Loucy (cell line): ENCODE results near the gene SLC5A12.

Experiments
- H2AFZ ChIP-seq: fragments of 200-600 bp; sonication (generic); 2 replicates; pipeline ENCODE4 v1.6.0; 2016; ENCODE audit warnings: antibody characterized with exemption, mild to moderate bottlenecking, low read length, moderate library complexity
- H3F3A ChIP-seq: fragments of 200-600 bp; 2 replicates; pipeline ENCODE4 v1.6.0; 2016; ENCODE audit warnings: antibody characterized with exemption, low read depth, mild to moderate bottlenecking
- H3K27me3 ChIP-seq: fragments of 200-600 bp; sonication (generic); 2 replicates; pipeline ENCODE4 v1.6.1; 2014; ENCODE audit warnings: low read length, mild to moderate bottlenecking; ENCODE audit not compliant: insufficient read depth, poor library complexity, severe bottlenecking
- H3K36me3 ChIP-seq: fragments of 200-600 bp; sonication (generic); 2 replicates; pipeline ENCODE4 v1.6.1; 2016; ENCODE audit warnings: low read length; ENCODE audit not compliant: insufficient read depth
- H3K4me1 ChIP-seq: fragments of 200-600 bp; sonication (generic); 2 replicates; pipeline ENCODE4 v1.5.1; 2014; ENCODE audit warnings: low read length, mild to moderate bottlenecking; ENCODE audit not compliant: insufficient read depth, poor library complexity, severe bottlenecking
- H3K4me2 ChIP-seq: fragments of 200-600 bp; sonication (generic); 2 replicates; pipeline ENCODE4 v1.6.0; 2014; ENCODE audit warnings: antibody characterized with exemption, low read length, low read depth, mild to moderate bottlenecking; ENCODE audit not compliant: poor library complexity, severe bottlenecking
- H3K4me3 ChIP-seq: fragments of 200-600 bp; sonication (generic); 2 replicates; pipeline ENCODE4 v1.5.1; 2014; ENCODE audit warnings: low read length, mild to moderate bottlenecking, mixed read lengths; ENCODE audit not compliant: poor library complexity, severe bottlenecking
- H3K79me2 ChIP-seq: fragments of 200-600 bp; sonication (generic); 2 replicates; pipeline ENCODE4 v1.6.1; 2014; ENCODE audit warnings: low read length; ENCODE audit not compliant: insufficient read depth
- H3K9ac ChIP-seq: fragments of 200-600 bp; sonication (generic); 2 replicates; pipeline ENCODE4 v1.6.0; 2014; ENCODE audit warnings: mild to moderate bottlenecking, low read depth, low read length, moderate library complexity; ENCODE audit not compliant: poor library complexity, severe bottlenecking
- H3K9me2 ChIP-seq: fragments of 200-600 bp; sonication (generic); replicated peaks from 2 replicates; pipeline ENCODE4 v1.6.1; 2016; ENCODE audit warnings: low read depth, low read length, mixed read lengths
- H3K9me3 ChIP-seq: fragments of 200-600 bp; sonication (generic); 2 replicates; pipeline ENCODE4 v1.6.1; 2014; ENCODE audit warnings: mild to moderate bottlenecking, antibody characterized with exemption, low read length, low read depth; ENCODE audit not compliant: insufficient read depth
- H4K20me1 ChIP-seq: fragments of 200-600 bp; sonication (generic); 2 replicates; pipeline ENCODE4 v1.6.0; 2014; ENCODE audit warnings: antibody characterized with exemption, low read length, mild to moderate bottlenecking; ENCODE audit not compliant: insufficient read depth, poor library complexity, severe bottlenecking
- EZH2phosphoT487 ChIP-seq: fragments of 200-600 bp; IDR thresholded peaks from 2 replicates; pipeline ENCODE4 v1.6.1; 2018; ENCODE audit warnings: antibody characterized with exemption, mild to moderate bottlenecking, moderate library complexity, borderline replicate concordance
- TF ChIP-seq, protein P1 (sequence below): fragments of 200-600 bp; sonication (generic); conservative IDR thresholded peaks from 2 replicates; pipeline ENCODE4 v1.5.1; 2014; ENCODE audit warnings: mild to moderate bottlenecking, antibody characterized with exemption, low read length

Gene SLC5A12

DNA sequence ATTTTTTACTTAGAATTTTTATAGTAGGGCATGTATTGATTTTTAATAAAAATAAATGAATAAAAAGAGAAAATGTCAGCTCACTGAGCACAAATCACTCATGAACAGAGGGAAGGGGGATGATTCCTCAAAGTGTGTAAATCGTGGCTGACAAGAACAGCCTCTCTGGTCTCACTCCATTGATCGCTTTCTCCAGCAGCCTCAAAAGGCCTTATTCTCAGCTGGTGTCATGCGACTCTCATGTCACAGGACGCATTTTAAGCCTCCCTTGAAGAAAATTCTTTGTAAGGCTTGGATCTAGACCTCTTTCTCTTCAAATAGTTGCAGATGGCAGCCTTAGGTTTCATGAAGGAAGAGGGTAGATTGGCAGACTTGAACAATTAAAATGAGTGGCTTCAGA, 33.9 kb upstream of the SLC5A12 start:
- Histone ChIP-seq H3K9me2 (no peaks in the 10 kb centered on the region), H2AFZ (no peak overlapping the region), H3F3A (no peaks in the 10 kb centered on the region), H3K36me3 (no peaks in the 10 kb centered on the region), H3K4me2 (no peak overlapping the region), H3K9ac (no peak overlapping the region), H3K4me3 (no peak overlapping the region), H3K79me2 (no peaks in the 10 kb centered on the region), H4K20me1 (no peaks in the 10 kb centered on the region), H3K4me1 (no peaks in the 10 kb centered on the region), H3K9me3 (no peaks in the 10 kb centered on the region), H3K27me3 (no peaks in the 10 kb centered on the region)
- TF ChIP-seq EZH2phosphoT487 = no peak
- TF ChIP-seq, protein P1, sequence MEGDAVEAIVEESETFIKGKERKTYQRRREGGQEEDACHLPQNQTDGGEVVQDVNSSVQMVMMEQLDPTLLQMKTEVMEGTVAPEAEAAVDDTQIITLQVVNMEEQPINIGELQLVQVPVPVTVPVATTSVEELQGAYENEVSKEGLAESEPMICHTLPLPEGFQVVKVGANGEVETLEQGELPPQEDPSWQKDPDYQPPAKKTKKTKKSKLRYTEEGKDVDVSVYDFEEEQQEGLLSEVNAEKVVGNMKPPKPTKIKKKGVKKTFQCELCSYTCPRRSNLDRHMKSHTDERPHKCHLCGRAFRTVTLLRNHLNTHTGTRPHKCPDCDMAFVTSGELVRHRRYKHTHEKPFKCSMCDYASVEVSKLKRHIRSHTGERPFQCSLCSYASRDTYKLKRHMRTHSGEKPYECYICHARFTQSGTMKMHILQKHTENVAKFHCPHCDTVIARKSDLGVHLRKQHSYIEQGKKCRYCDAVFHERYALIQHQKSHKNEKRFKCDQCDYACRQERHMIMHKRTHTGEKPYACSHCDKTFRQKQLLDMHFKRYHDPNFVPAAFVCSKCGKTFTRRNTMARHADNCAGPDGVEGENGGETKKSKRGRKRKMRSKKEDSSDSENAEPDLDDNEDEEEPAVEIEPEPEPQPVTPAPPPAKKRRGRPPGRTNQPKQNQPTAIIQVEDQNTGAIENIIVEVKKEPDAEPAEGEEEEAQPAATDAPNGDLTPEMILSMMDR = no peak

DNA sequence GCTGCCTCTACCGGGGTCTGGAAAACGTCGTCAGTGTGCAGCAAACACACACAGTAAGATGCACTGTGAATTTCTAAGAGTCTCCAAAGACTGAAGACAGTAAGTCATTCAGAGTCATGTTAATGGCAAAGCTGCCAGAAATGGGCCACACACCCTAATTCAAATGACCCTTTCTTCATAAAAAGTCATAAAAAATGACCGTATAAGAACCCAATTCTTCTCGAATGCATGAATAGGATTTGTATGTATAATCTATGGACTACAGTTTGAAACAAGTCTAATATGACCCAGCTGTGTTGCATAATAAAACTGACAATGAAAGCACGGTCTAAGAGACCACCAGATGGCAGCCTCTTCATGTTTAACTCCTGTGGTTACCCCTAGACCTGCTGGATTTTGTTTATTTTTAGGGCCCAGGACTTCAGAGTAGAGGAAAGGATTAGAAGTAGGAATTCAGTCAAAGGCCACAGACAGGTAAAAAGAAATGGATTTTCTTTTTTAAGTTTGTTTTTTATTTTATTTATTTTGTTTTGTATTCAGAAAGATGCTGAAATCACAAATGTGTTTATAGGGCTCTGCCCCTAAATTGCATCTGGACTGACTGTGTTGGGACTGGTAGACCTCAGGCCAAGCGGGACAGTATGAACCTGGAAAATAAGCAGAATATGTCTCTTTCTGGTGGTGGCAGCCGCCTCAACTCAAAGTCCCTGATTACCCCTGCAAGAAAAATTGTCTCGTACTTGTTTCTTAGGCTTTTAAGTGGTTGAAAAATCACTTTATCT, 32.1 kb upstream of the SLC5A12 start:
- H3K9ac ChIP-seq = no peak overlapping the region
- H3K4me2 ChIP-seq = no peak overlapping the region

DNA sequence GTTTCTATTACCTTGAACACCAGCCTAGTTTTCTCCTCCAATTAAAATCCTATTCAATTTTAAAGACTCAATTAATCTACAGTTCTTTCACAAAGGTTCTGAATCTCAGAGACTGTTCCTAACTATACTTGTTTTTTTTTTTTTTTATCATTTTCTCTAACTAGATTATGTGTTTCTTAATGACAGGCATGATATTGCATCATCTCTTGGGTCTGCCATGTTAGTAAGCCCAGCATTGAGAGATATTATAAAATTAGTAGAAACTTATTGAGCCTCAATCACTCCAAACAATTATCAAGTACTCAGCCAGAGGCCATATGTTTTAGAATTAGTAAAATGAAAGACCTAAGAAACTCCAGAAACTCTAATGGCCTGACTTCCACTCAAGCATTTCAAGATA, 28.1 kb upstream of the SLC5A12 start:
- Histone ChIP-seq H4K20me1 (no peaks in the 10 kb centered on the region), H2AFZ (no peak overlapping the region), H3K4me2 (no peak overlapping the region), H3K9me2 (no peaks in the 10 kb centered on the region), H3F3A (no peaks in the 10 kb centered on the region), H3K9ac (no peak overlapping the region), H3K4me3 (no peak overlapping the region), H3K27me3 (no peaks in the 10 kb centered on the region), H3K9me3 (no peaks in the 10 kb centered on the region), H3K79me2 (no peaks in the 10 kb centered on the region), H3K36me3 (no peaks in the 10 kb centered on the region), H3K4me1 (no peaks in the 10 kb centered on the region)
- TF ChIP-seq EZH2phosphoT487 = no peak
- TF ChIP-seq, protein P1 = no peak

More for the DNA sequence above, 32.1 kb upstream of the SLC5A12 start:
- Histone ChIP-seq H3K27me3 (no peaks in the 10 kb centered on the region), H3K4me1 (no peaks in the 10 kb centered on the region), H3K9me3 (no peaks in the 10 kb centered on the region), H3K9me2 (no peaks in the 10 kb centered on the region), H2AFZ (peak overlapping the region; percentile 39; the same call in 1 of the 2 replicates), H3K79me2 (no peaks in the 10 kb centered on the region), H4K20me1 (no peaks in the 10 kb centered on the region), H3K36me3 (no peaks in the 10 kb centered on the region), H3K4me3 (no peak overlapping the region), H3F3A (no peaks in the 10 kb centered on the region)
- TF ChIP-seq, protein P1 = peak; percentile 94
- no peak for TF ChIP-seq EZH2phosphoT487
